ENCODE measurements around the gene CDT1. TPM values are rescaled to one million over a fixed set of nuclear protein-coding genes. Genes with fewer than 3 reads are reported as not detected.

The CDT1 gene
- polyA plus RNA-seq, 3 donors, result 0.33 to 2.6 (median 0.60) TPM

- WGBS, 3 donors, result 37 to 51% (median 37%) methylated on average over 32 to 35 of the region's 35 CpGs
- H3K27ac ChIP-seq (ENCODE audit: low read depth, low read length), result no peak overlapping the region
Observed at GRCh38 chr16:88793251-88793954, 10.2 kb upstream of the CDT1 start.

- 67 to 81% (median 70%) methylated on average over 4 of the region's 4 CpGs for WGBS, 3 donors
Observed at GRCh38 chr16:88796278-88796677, 7.3 kb upstream of the CDT1 start.

GRCh38 chr16:88798073-88798472, 5.5 kb upstream of the CDT1 start:
- H3K27ac ChIP-seq (ENCODE audit: low read depth, low read length), result no peak overlapping the region
- WGBS, 3 donors, result 93 to 96% (median 95%) methylated on average over 4 of the region's 4 CpGs

More at GRCh38 chr16:88796278-88796677, 7.3 kb upstream of the CDT1 start:
- H3K27ac ChIP-seq (ENCODE audit: low read depth, low read length), result no peak overlapping the region

- no peak overlapping the region for H3K27ac ChIP-seq (ENCODE audit: low read depth, low read length)
Observed at GRCh38 chr16:88798772-88799455, 4.7 kb upstream of the CDT1 start.

- no peak overlapping the region for H3K27ac ChIP-seq (ENCODE audit: low read depth, low read length)
- 56 to 84% (median 73%) methylated on average over 17 of the region's 17 CpGs for WGBS, 3 donors
Observed at GRCh38 chr16:88799569-88800276, 3.9 kb upstream of the CDT1 start.

GRCh38 chr16:88800277-88800592, 3.4 kb upstream of the CDT1 start:
- no peak overlapping the region for H3K27ac ChIP-seq (ENCODE audit: low read depth, low read length)
- WGBS, 3 donors, result 71 to 78% (median 77%) methylated on average over 6 of the region's 6 CpGs

- H3K27ac ChIP-seq (ENCODE audit: low read depth, low read length), result no peak overlapping the region
- 1 to 3% (median 2%) methylated on average over 14 to 16 of the region's 16 CpGs for WGBS, 3 donors
Observed at GRCh38 chr16:88804173-88804551, 573 bp downstream of the CDT1 start.

GRCh38 chr16:88804552-88805339, 1.2 kb downstream of the CDT1 start:
- no peak overlapping the region for H3K27ac ChIP-seq (ENCODE audit: low read depth, low read length)
- WGBS, 3 donors, result 27 to 31% (median 28%) methylated on average over 37 to 39 of the region's 39 CpGs

- WGBS, 3 donors, result 86 to 88% (median 88%) methylated on average over 21 to 22 of the region's 22 CpGs
Observed at GRCh38 chr16:88805340-88805715, 1.7 kb downstream of the CDT1 start.

GRCh38 chr16:88805887-88806393, 2.4 kb downstream of the CDT1 start:
- H3K27ac ChIP-seq (ENCODE audit: low read depth, low read length), result no peak overlapping the region
- WGBS, 3 donors, result 90 to 95% (median 95%) methylated on average over 21 of the region's 21 CpGs

More at GRCh38 chr16:88805340-88805715, 1.7 kb downstream of the CDT1 start:
- H3K27ac ChIP-seq (ENCODE audit: low read depth, low read length), result no peak overlapping the region

GRCh38 chr16:88806491-88807111, 3.0 kb downstream of the CDT1 start:
- H3K27ac ChIP-seq (ENCODE audit: low read depth, low read length), result no peak overlapping the region
- 79 to 85% (median 82%) methylated on average over 26 to 27 of the region's 27 CpGs for WGBS, 3 donors

- WGBS, 3 donors, result 88 to 93% (median 91%) methylated on average over 23 to 24 of the region's 24 CpGs
- no peak overlapping the region for H3K27ac ChIP-seq (ENCODE audit: low read depth, low read length)
Observed at GRCh38 chr16:88807142-88807625, 3.6 kb downstream of the CDT1 start.

- no peak overlapping the region for H3K27ac ChIP-seq (ENCODE audit: low read depth, low read length)
- 90 to 94% (median 94%) methylated on average over 26 of the region's 26 CpGs for WGBS, 3 donors
Observed at GRCh38 chr16:88807626-88808453, 4.3 kb downstream of the CDT1 start.

GRCh38 chr16:88809068-88809675, 5.6 kb downstream of the CDT1 start:
- WGBS, 3 donors, result 82 to 86% (median 83%) methylated on average over 10 of the region's 10 CpGs
- H3K27ac ChIP-seq (ENCODE audit: low read depth, low read length), result no peak overlapping the region

GRCh38 chr16:88809676-88810165, 6.1 kb downstream of the CDT1 start:
- 78 to 84% (median 79%) methylated on average over 10 of the region's 10 CpGs for WGBS, 3 donors
- no peak overlapping the region for H3K27ac ChIP-seq (ENCODE audit: low read depth, low read length)

- 21 to 45% (median 29%) methylated on average over 12 of the region's 12 CpGs for WGBS, 3 donors
- no peak overlapping the region for H3K27ac ChIP-seq (ENCODE audit: low read depth, low read length)
Observed at GRCh38 chr16:88810166-88810911, 6.8 kb downstream of the CDT1 start.
